SJSA1 (cell line): ENCODE measurements around the gene ZFYVE28. TPM values are rescaled to one million over a fixed set of nuclear protein-coding genes. Genes with fewer than 3 reads are reported as not detected.

Source experiments
- DNase-seq, 2 experiments: peaks; one replicate each; pipeline ENCODE4 v3.0.0-alpha.2; 2015 to 2020; ENCODE audit warnings: low spot score in 2 of 2, low read depth in 1 of 2
- H3K27ac ChIP-seq: fragments of 250-450 bp; sonication (Bioruptor Pico); 2 replicates; pipeline ENCODE4 v1.5.1; 2020; ENCODE audit warnings: mild to moderate bottlenecking, moderate library complexity
- H3K27me3 ChIP-seq: fragments of 250-450 bp; sonication (Bioruptor Pico); replicated peaks from 2 replicates; pipeline ENCODE4 v1.5.1; 2020; ENCODE audit warnings: mild to moderate bottlenecking, moderate library complexity
- H3K36me3 ChIP-seq: fragments of 250-450 bp; sonication (Bioruptor Pico); 2 replicates; pipeline ENCODE4 v1.5.1; 2020; ENCODE audit warnings: mild to moderate bottlenecking
- H3K4me1 ChIP-seq: fragments of 250-450 bp; sonication (Bioruptor Pico); replicated peaks from 2 replicates; pipeline ENCODE4 v1.6.1; 2021; ENCODE audit warnings: mild to moderate bottlenecking
- H3K4me3 ChIP-seq: fragments of 250-450 bp; sonication (Bioruptor Pico); 2 replicates; pipeline ENCODE4 v1.5.1; 2020; ENCODE audit warnings: mild to moderate bottlenecking
- H3K9me3 ChIP-seq: fragments of 250-450 bp; sonication (Bioruptor Pico); replicated peaks from 2 replicates; pipeline ENCODE4 v1.5.1; 2020; ENCODE audit warnings: mild to moderate bottlenecking
- total RNA-seq: library from RNA; depleted of rRNA; stranded (reverse); fragments of >200 nt; shearing (Covaris generic); gene quantifications from 2 replicates; pipeline ENCODE4 v1.2.3, GENCODE V29; 2014

The ZFYVE28 gene
- total RNA-seq, 1 experiment from 2014 or later = 0.11 TPM

DNA sequence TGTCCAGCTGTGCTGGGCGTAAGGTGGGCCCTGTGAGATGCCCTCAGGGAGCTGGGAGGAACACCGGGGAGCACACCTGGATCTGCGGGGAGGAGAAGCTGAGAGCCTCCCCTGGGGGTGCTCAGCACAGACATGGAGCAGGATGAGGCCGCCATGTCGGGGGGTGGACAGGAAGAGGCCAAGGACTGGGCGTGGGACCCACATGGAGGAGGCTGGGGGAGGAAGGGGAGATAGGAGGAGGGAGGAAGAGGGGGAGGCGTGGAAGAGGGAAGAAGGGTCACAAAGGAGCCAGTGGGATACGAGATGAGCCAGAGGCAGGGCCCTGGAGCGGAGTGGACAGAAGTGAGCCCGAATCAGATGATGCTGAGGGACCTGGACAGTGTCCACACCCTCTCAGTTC is 66.3 kb downstream of the ZFYVE28 start:
- no peak overlapping the region for H3K4me3 ChIP-seq
- DNase-seq = peak in 1 of 2 experiments; percentile 6
- no peaks in the 10 kb centered on the region for H3K36me3 ChIP-seq
- H3K27ac ChIP-seq = no peak overlapping the region
- H3K27me3 ChIP-seq = no peaks in the 10 kb centered on the region
- H3K4me1 ChIP-seq = no peaks in the 10 kb centered on the region
- no peaks in the 10 kb centered on the region for H3K9me3 ChIP-seq

DNA sequence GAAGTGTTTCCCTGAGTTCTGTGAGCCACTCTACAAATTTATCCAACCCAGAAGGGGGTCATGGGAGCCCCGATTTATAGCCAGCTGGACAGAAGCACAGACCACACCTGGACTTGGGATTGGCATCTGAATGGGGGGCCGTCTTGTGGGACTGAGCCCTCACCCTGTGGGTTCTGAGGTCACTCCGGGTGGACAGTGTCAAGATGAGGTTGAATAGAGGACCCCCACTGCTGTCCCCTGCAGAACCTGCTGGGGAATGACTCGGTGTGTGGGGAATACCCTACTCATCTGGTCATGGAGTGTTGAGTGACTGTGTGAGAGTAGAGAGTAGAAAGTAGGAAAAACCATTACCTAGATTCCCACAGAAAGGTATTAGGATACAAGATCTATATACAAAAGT is 67.5 kb downstream of the ZFYVE28 start:
- no peak overlapping the region for H3K4me3 ChIP-seq
- H3K27ac ChIP-seq = no peak overlapping the region
- H3K4me1 ChIP-seq = no peaks in the 10 kb centered on the region
- no peaks in the 10 kb centered on the region for H3K9me3 ChIP-seq
- H3K27me3 ChIP-seq = no peaks in the 10 kb centered on the region
- DNase-seq = peak in 1 of 2 experiments; percentile 3
- H3K36me3 ChIP-seq = no peaks in the 10 kb centered on the region

DNA sequence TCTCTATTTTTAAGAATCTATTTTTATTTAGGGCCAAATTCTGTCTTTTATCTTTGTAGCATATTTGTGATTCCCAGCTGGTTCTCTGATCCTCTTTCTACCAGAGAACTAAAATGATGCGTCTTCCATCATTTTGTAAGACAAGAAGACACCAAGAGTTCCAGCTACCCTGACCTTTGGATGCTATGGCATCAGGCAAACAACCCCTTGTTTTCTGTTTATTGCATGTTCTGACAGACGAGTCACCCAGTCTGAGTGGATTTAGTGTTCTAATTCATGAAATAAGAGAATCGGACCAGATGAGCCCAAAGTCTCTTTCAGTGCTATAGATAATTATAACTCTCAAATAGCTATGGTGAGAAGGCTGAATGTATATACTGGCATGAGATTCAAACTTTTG is 69.7 kb downstream of the ZFYVE28 start:
- no peak for DNase-seq
- Histone ChIP-seq H3K27ac (no peak overlapping the region), H3K27me3 (no peaks in the 10 kb centered on the region), H3K4me3 (no peak overlapping the region), H3K36me3 (no peaks in the 10 kb centered on the region), H3K9me3 (no peaks in the 10 kb centered on the region), H3K4me1 (no peaks in the 10 kb centered on the region)

DNA sequence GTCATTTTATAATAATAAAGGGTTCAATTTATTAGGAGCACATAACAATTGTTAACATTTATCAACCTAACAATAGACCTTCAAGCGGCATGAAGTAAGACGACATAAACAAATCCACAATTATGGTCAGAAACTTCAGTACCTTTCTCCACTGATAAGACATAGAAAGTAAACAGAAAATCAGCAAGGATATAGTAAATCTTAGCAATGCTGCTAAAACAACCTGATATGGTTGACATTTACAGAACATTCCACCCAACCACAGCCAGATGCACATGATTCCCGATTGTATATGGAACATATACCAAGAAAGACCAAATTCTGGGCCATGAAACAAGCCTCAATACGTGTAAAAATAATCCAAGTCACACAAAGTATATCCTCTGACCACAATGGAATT is 71.3 kb downstream of the ZFYVE28 start:
- H3K4me3 ChIP-seq = no peak overlapping the region

DNA sequence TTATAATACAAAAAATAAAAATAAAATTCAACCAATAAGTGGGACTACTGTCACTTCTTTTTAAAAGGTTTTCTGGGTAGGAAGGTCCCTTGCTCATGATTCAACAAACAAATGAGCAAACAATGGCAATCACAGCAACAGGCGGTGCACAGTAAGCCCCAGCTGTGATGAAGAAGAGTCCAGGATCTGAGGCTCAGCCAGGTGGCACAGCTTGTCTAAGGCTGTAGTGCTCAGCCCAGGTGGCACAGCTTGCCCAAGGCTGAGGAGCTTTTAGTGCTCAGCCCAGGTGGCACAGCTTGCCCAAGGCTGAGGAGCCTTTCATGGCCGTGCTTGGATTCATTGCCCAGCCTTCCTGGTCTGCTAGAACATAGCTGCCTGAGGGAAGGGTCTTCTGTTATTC is 75.0 kb downstream of the ZFYVE28 start:
- H3K27ac ChIP-seq = no peak overlapping the region
- no peaks in the 10 kb centered on the region for H3K4me1 ChIP-seq
- H3K4me3 ChIP-seq = no peak overlapping the region
- DNase-seq = no peak
- H3K9me3 ChIP-seq = no peaks in the 10 kb centered on the region
- no peaks in the 10 kb centered on the region for H3K27me3 ChIP-seq
- no peaks in the 10 kb centered on the region for H3K36me3 ChIP-seq

More for the DNA sequence above, 71.3 kb downstream of the ZFYVE28 start:
- Histone ChIP-seq H3K27me3 (no peaks in the 10 kb centered on the region), H3K9me3 (no peaks in the 10 kb centered on the region), H3K36me3 (no peaks in the 10 kb centered on the region), H3K27ac (no peak overlapping the region), H3K4me1 (no peaks in the 10 kb centered on the region)
- DNase-seq = no peak

DNA sequence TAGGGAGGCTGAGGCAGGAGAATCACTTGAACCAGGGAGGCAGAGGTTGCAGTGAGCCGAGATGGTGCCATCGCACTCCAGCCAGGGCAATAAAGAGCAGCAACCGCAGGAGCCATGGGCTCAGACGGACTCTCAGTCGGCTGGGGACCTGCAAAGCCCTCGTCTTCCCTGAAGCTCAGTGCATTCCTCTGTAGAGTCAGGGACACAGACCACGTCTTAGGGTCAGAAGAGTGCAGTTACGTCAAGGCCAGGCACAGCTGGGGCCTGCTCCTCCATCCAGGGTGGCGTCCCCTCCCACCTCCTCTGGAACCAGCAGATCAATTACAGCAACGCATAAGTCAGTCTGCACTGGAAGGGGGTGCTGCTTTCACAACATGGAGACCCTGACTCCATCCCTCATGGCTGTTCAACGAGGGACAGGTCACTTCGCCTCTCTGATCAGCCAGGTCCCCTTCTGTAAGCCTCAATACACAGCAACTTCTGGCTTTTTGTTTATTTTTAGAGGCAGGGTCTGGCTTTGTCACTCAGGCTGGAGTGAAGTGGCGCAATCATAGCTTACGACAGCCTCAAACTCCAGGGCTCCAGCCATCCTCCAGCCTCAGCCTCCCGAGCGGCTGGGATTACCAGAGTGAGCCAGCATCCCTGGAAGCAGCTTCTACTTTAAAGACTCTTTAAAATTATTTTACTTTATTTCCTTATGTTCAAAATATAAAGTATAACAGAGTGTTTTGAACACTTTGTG is 76.4 kb downstream of the ZFYVE28 start:
- Histone ChIP-seq H3K4me3 (no peak overlapping the region), H3K27ac (no peak overlapping the region), H3K4me1 (no peaks in the 10 kb centered on the region), H3K9me3 (no peaks in the 10 kb centered on the region), H3K36me3 (no peaks in the 10 kb centered on the region), H3K27me3 (no peaks in the 10 kb centered on the region)
- DNase-seq = peak in 1 of 2 experiments; percentile 12

DNA sequence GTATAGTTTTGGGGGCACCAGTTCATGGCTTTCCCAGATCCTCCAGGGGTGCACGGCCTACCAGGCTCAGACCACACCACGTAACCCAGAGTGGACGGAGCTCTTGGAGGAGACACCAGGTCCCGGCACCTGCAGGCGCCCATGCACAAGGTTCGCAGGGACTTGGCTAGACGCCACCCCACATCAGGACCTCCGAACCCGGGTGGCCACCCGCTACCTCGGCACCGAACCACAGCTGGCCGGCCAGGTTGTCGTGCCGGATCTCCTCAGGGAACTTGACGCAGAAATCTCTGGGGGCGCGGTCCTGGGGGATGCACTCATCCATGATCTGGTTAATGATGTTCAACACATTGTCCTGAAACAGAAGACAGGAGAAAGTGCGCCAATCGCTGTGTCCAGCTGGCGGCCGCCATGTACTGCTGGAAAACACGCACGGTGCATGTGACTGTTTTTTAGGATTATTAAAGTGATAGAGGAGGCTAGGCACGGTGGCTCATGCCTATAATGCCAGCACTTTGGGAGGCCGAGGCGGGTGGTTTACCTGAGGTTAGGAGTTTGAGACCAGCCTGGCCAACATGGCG is 77.1 kb downstream of the ZFYVE28 start:
- no peak overlapping the region for H3K4me3 ChIP-seq
- no peaks in the 10 kb centered on the region for H3K4me1 ChIP-seq
- peak in 1 of 2 experiments; percentile 31 for DNase-seq
- no peaks in the 10 kb centered on the region for H3K9me3 ChIP-seq
- H3K27ac ChIP-seq = no peak overlapping the region
- H3K36me3 ChIP-seq = no peaks in the 10 kb centered on the region
- no peaks in the 10 kb centered on the region for H3K27me3 ChIP-seq

DNA sequence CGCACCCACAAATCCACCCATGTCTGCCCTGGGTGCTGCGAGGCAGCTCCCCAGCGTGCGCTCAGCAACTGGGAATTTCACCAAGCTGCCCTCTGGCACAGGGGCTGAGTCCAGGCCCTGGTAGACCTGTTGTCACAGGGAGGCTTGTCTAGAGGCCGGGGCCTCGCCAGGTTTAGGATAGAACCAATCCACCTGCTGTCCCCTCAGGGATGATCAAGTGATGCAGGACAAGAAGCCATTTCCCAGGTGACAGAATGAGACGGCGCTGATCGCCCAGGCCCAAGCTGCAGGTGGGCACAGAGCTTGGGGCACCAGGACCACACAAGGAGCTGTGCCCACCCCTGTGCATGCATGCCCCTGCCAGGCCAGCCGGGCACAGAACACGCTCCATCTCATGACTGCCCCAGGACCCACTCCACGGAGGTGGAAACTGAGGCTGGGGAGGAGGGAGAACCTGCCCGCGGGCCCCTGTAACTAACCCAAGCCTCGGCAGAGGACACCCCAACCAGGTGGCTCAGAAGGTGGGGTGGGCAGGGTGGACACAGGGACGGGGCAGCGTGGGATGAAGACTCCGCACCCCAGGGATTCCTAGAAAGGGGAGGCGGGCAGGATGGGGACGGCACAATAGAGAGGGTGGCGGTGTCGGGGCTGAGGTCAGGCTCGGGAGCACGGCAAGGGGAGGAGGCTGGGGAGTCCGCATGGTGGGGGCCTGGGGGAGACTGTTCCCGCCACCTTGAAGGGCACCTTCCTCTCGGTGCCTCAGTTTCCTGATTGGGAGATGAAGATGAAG is 78.0 kb downstream of the ZFYVE28 start:
- Histone ChIP-seq H3K4me3 (no peak overlapping the region), H3K27ac (no peak overlapping the region), H3K27me3 (no peaks in the 10 kb centered on the region), H3K36me3 (no peaks in the 10 kb centered on the region), H3K9me3 (no peaks in the 10 kb centered on the region), H3K4me1 (no peaks in the 10 kb centered on the region)
- DNase-seq = peak in 1 of 2 experiments; percentile 30

DNA sequence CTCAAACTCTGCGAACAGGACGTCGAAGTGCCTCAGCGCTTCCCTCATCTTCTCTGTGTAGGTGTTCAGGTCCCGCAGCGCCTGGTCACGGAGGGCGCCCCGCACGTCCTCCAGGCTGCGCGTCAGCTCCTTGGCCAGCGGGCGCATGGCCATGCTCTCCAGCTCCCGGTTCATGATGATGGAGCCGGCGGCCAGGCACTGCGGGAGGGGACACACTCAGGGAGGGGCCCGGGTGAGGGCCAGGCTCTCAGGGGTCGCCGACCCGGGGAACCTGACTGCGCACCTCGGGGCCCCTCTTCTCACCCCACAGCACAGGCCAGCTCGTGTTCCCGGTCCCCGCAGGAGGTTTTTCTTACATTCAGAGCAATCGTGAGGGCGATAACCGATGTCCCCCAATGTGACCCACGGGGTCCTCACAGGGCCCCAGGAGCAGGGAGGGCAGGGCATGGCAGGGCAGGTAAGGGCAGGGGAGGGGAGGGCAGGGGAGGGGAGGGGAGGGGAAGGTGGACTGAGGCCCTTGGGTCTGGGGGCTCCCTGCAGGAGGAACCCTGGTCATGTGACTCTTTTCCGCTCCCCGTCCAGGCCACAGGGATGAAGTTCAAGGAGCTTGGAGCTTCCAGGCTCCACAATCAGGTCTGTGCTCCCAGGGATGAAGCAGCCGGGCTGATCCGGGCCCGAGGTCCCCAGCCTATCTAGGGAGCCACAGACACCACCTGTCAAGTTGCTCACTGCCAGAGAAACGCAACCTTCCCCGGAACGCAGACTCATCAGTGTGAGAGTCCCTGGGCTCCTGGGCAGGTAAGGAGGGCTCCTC is 78.8 kb downstream of the ZFYVE28 start:
- no peaks in the 10 kb centered on the region for H3K4me1 ChIP-seq
- no peaks in the 10 kb centered on the region for H3K27me3 ChIP-seq
- H3K9me3 ChIP-seq = no peaks in the 10 kb centered on the region
- no peak overlapping the region for H3K27ac ChIP-seq
- H3K4me3 ChIP-seq = no peak overlapping the region
- H3K36me3 ChIP-seq = no peaks in the 10 kb centered on the region
- DNase-seq = peak in 1 of 2 experiments; percentile 9

DNA sequence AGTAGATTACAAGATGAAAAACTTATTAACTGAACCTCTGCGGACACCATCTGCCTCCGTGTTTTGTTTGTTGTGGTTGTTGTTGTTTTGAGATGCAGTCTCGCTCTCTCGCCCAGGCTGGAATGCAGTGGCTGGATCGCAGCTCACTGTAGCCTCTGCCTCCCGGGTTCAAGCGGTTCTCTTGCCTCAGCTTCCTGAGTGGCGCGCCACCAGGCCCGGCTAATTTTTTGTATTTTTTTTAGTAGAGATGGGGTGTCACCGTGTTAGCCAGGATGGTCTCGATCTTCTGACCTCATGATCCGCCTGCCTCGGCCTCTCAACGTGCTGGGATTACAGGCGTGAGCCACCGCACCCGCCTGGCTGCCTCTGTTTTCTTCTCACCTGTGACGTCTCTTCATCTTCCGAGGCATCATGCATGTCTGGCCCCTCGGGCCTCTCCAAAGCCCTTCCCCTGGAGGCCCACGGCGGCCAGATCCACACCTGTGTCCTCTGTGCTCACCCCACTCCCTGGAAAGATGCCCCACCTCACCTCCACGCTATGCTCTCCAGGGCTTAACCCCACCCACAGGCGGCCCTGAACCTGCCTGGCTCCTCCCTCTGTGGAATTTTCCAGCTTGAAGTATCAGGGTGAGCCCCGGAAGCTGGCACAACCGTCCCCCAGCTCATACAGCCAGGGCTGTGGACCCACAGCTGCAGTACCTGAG is 79.5 kb downstream of the ZFYVE28 start:
- no peak overlapping the region for H3K27ac ChIP-seq

DNA sequence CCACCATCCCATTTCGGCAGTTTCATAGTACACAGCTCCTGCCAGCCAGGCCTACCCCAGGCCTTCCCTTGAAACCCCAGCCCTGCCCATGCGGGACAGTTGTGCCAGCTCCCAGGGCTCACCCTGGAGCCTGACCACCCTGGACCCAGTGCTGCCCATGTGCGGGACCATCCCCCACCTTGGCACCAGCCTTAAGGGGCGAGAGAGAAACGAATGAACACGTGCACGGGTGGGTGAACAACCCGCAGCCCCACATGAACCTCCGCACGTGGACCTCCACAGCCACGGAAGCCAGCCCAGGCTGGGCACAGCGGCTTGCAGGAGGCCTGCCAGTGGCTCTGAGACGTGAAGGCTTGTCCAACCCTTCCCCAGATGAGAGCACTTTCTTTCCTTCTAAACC is 80.5 kb downstream of the ZFYVE28 start:
- Histone ChIP-seq H3K27me3 (no peaks in the 10 kb centered on the region), H3K9me3 (no peaks in the 10 kb centered on the region), H3K4me1 (no peaks in the 10 kb centered on the region), H3K27ac (no peak overlapping the region), H3K36me3 (no peaks in the 10 kb centered on the region), H3K4me3 (no peak overlapping the region)
- DNase-seq = no peak

More for the DNA sequence above, 79.5 kb downstream of the ZFYVE28 start:
- no peaks in the 10 kb centered on the region for H3K36me3 ChIP-seq
- H3K4me1 ChIP-seq = no peaks in the 10 kb centered on the region
- DNase-seq = no peak
- no peaks in the 10 kb centered on the region for H3K27me3 ChIP-seq
- H3K4me3 ChIP-seq = no peak overlapping the region
- no peaks in the 10 kb centered on the region for H3K9me3 ChIP-seq

DNA sequence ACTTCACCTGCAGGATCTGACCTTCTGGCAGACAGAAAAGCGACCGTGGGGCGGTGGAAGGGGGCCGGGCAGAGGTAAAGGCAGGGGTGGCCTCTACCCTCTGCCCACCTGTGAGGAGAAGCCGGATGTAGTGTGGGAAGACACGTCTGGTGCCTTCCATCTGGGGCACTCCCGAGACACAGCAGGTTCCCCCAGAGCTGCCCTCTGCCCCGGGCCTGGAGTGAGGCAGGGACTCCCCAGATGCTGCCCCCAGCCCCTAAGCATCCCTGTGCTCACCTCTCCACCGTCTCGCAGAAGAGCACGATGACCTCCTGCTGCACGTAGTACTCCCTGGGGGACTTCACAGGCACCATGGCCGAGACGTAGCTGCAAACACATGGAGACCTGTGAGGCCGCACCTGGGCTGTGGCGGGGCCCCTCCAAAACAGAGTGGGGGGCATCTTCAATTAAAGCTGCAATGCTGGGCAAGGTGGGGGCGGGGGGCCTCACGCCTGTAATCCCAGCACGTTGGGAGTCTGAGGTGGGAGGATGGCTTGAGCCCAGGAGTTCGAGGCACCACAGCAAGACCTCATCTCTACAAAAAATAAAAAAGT is 81.2 kb downstream of the ZFYVE28 start:
- Histone ChIP-seq H3K27me3 (no peaks in the 10 kb centered on the region), H3K4me3 (no peak overlapping the region), H3K4me1 (no peaks in the 10 kb centered on the region), H3K27ac (no peak overlapping the region), H3K9me3 (no peaks in the 10 kb centered on the region), H3K36me3 (no peaks in the 10 kb centered on the region)
- no peak for DNase-seq

DNA sequence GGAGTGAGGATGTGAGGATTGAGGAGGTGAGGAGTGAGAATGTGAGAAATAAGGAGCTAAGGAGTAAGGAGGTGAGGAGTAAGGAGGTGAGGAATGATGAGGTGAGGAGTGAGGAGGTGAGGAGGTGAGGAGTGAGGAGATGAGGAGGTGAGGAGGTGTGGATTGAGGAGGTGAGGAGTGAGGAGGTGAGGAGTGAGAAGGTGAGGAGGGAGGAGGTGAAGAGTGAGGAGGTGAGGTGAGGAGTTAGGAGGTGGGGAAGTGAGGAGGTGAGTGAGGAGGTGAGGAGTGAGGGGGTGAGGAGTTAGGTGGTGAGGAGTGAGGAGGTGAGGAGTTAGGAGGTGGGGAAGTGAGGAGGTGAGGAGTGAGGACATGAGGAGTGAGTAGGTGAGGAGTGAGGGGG is 81.8 kb downstream of the ZFYVE28 start:
- H3K4me3 ChIP-seq = no peak overlapping the region
- no peaks in the 10 kb centered on the region for H3K27me3 ChIP-seq
- no peaks in the 10 kb centered on the region for H3K9me3 ChIP-seq
- no peaks in the 10 kb centered on the region for H3K4me1 ChIP-seq
- no peak overlapping the region for H3K27ac ChIP-seq
- DNase-seq = no peak
- no peaks in the 10 kb centered on the region for H3K36me3 ChIP-seq
